Activated naive CD8-positive, alpha-beta T cell treated with anti-CD3 and anti-CD28 coated beads for 36 hours (primary cell): ENCODE measurements around the gene FMN2. TPM values are rescaled to one million over a fixed set of nuclear protein-coding genes. Genes with fewer than 3 reads are reported as not detected.

Source experiments
- DNase-seq: peaks from one replicate; pipeline ENCODE4 v3.0.0; 2021
- H3K27ac Mint-ChIP-seq: one replicate; pipeline ENCODE4 v1.8.0; 2022; ENCODE audit warnings: mild to moderate bottlenecking, moderate library complexity, mixed read lengths
- H3K27me3 Mint-ChIP-seq: one replicate; pipeline ENCODE4 v1.8.0; 2022; ENCODE audit warnings: mild to moderate bottlenecking, mixed read lengths
- H3K36me3 Mint-ChIP-seq: one replicate; pipeline ENCODE4 v1.8.0; 2021; ENCODE audit warnings: mild to moderate bottlenecking, mixed read lengths
- H3K4me1 Mint-ChIP-seq: one replicate; pipeline ENCODE4 v1.8.0; 2021; ENCODE audit warnings: mixed read lengths
- H3K4me3 Mint-ChIP-seq: one replicate; pipeline ENCODE4 v1.8.0; 2022; ENCODE audit warnings: mild to moderate bottlenecking, moderate library complexity, mixed read lengths
- H3K9me3 Mint-ChIP-seq: one replicate; pipeline ENCODE4 v1.8.0; 2022; ENCODE audit warnings: mixed read lengths
- total RNA-seq, 2 experiments: library from RNA; stranded (reverse); gene quantifications; one replicate each; pipeline ENCODE4 v1.2.3, GENCODE V29; 2021

Gene FMN2
- total RNA-seq, 2 experiments from 2014 or later, result not detected

DNA sequence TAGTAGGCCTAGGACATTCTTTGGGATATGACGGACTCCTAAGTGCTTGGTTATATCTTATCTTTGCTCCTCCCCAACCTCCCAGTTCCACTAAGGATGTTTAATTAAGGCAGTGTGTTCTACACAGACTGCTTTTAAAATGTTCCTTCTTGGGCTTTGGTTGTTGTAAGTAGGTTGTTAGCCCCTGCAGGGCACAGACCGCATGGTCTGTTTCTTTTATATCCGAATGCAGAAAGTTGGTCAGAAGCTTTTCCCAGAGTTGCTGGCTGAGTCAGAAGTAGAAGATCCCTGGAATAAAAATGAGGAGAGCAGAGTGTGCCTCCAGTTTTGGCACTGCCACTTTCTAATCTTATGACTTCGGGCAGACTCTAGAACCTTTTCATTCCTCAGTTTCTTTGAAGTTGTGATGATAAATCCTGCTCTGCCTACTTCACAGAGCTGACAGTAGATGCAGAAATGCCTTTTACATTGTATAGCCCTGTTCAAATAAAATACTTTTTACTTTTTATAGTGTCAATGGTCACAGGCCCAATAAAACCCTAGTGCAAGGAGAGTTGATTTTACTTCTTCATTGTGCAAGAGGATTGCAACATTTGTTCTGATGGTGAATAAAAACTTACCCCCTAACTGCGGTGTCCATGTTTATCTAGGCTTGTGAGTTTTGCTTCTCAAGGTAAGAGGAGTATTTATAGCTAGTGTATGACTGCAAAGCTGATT lies 18.4 kb downstream of the FMN2 start:
- H3K27me3 Mint-ChIP-seq, result peaks cover 3% of the 10 kb centered on the region
- no peak overlapping the region for H3K27ac Mint-ChIP-seq
- no peak for DNase-seq
- H3K36me3 Mint-ChIP-seq, result no peaks in the 10 kb centered on the region
- no peaks in the 10 kb centered on the region for H3K4me1 Mint-ChIP-seq
- no peaks in the 10 kb centered on the region for H3K9me3 Mint-ChIP-seq
- H3K4me3 Mint-ChIP-seq, result no peak overlapping the region

DNA sequence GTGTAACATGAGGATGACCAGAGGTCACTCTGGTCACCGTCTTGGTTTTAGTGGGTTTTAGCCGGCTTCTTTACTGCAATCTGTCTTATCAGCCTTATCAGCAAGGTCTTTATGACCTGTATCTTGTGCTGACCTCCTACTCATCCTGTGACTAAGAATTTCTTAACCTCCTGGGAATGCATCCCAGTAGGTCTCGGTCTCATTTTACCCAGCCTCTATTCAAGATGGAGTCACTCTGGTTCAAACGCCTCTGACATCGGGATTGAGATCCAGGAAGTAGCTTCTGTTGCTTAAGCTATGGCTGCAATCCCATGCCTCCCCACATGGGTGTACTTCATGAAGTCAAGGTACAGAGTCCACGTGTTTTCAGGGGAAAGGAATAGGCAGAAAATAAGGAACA lies 19.9 kb downstream of the FMN2 start:
- no peak for DNase-seq
- H3K4me1 Mint-ChIP-seq, result no peaks in the 10 kb centered on the region
- H3K4me3 Mint-ChIP-seq, result no peak overlapping the region
- no peaks in the 10 kb centered on the region for H3K9me3 Mint-ChIP-seq
- H3K27me3 Mint-ChIP-seq, result peaks cover 3% of the 10 kb centered on the region
- no peaks in the 10 kb centered on the region for H3K36me3 Mint-ChIP-seq
- H3K27ac Mint-ChIP-seq, result no peak overlapping the region

DNA sequence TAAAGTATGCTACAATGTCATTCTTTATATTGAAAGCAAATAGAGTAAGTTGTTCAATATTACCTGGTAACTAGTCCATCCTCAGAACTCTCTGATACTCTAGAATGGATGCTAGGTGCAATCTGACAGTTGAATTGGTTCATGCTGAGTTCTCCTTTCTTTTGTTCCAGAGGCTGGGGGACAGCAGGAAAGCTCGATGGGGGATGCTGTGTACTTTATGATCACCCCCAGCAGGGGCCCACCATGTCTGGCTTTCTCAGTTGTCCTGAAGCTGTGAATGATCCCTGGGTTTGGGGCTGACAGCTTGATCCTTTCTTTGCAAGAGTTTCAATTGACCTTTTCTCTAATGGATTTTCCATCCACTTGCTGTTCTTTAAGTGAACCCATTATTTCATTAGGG lies 22.5 kb downstream of the FMN2 start:
- H3K27me3 Mint-ChIP-seq, result no peaks in the 10 kb centered on the region
- no peaks in the 10 kb centered on the region for H3K9me3 Mint-ChIP-seq
- no peak overlapping the region for H3K4me3 Mint-ChIP-seq
- H3K27ac Mint-ChIP-seq, result no peak overlapping the region
- DNase-seq, result no peak
- no peaks in the 10 kb centered on the region for H3K36me3 Mint-ChIP-seq
- no peaks in the 10 kb centered on the region for H3K4me1 Mint-ChIP-seq

DNA sequence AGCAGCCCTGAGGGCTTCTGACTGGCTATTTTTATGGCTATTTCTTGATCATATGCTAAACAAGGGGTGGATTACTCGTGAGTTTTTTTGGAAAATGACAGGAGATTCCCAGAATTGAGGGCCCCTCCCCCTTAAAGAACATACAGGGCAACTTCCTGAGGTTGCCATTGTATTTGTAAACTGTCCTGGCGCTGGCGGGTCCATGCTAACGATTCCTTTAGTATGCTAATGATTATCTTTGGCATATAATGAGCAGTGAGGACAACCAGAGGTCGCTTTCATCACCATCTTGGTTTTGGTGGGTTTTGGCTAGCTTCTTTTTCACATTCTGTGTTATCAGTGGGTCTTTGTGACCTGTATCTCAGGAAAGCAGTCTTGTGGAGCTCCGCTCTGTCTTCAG lies 24.1 kb downstream of the FMN2 start:
- no peak overlapping the region for H3K27ac Mint-ChIP-seq
- no peaks in the 10 kb centered on the region for H3K36me3 Mint-ChIP-seq
- no peaks in the 10 kb centered on the region for H3K4me1 Mint-ChIP-seq
- no peak overlapping the region for H3K4me3 Mint-ChIP-seq
- H3K9me3 Mint-ChIP-seq, result no peaks in the 10 kb centered on the region
- H3K27me3 Mint-ChIP-seq, result no peaks in the 10 kb centered on the region
- DNase-seq, result no peak

DNA sequence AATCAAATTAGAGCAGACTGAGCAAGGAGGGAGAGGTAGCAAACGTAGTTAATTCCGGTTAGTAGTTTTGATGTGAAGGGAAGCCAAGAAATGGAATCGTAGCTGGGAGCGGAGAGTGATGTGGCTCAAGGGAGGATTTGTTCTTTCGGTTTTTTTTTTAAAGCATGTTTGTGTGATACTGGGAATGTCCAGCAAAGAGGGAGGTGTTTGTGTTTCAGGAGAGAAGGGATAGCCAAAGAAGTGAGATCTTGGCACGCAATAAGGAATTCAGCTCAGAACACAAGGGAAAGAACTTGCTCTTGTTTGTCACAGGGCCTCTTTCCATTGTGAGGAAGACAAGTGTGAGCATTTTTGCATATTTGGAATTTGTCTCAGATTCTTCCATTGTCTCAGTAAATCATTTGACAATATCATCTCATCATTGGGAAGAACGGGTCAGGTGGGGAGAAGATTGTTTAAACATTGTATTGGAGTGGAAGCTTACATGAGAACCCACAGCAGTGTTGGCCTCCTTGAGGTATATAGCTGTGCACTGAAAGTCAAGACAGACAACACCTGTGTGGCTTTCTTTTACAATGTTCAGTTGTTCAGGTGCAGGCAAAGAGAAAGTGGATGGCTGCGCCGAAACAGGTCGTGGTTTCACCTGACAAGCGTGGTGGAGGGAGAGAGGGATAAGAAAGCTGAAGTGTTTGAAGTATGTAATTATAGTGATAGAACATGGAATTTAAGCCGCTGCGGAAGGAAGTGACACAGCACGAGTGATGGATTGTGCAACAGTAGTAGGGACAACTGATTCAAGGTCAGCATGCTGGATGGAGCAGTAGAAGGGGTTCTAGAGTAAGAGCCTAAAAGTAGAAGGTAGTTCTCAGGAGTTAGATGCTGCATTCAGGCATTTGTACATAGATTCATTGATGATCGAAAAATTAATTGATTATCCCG lies 25.4 kb downstream of the FMN2 start:
- Mint-ChIP-seq H3K9me3 (no peaks in the 10 kb centered on the region), H3K4me1 (no peaks in the 10 kb centered on the region), H3K27ac (no peak overlapping the region), H3K36me3 (no peaks in the 10 kb centered on the region), H3K4me3 (no peak overlapping the region), H3K27me3 (no peaks in the 10 kb centered on the region)
- no peak for DNase-seq

DNA sequence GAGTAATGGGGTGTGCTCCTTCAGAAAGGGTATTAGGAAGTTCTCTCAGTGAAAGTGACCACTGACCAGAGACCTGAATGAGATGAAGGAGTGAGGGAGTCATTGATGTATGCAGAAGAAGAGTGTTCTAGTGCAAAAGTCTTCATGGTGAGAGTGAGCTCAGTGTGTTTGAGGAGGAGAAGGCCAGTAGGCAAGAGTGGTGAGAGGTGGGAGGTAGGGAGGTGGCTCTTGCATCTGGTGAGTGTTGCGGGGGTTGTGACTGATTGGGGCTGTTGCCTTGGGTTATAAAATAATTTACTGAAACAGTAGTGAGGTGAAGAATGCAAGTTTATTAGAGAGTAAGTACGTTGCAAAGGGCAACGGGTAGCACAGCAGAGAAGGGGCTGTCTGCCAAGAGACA lies 26.2 kb downstream of the FMN2 start:
- no peak overlapping the region for H3K4me3 Mint-ChIP-seq
- no peaks in the 10 kb centered on the region for H3K4me1 Mint-ChIP-seq
- no peak for DNase-seq
- no peaks in the 10 kb centered on the region for H3K9me3 Mint-ChIP-seq
- H3K27ac Mint-ChIP-seq, result no peak overlapping the region
- H3K36me3 Mint-ChIP-seq, result no peaks in the 10 kb centered on the region
- no peaks in the 10 kb centered on the region for H3K27me3 Mint-ChIP-seq

DNA sequence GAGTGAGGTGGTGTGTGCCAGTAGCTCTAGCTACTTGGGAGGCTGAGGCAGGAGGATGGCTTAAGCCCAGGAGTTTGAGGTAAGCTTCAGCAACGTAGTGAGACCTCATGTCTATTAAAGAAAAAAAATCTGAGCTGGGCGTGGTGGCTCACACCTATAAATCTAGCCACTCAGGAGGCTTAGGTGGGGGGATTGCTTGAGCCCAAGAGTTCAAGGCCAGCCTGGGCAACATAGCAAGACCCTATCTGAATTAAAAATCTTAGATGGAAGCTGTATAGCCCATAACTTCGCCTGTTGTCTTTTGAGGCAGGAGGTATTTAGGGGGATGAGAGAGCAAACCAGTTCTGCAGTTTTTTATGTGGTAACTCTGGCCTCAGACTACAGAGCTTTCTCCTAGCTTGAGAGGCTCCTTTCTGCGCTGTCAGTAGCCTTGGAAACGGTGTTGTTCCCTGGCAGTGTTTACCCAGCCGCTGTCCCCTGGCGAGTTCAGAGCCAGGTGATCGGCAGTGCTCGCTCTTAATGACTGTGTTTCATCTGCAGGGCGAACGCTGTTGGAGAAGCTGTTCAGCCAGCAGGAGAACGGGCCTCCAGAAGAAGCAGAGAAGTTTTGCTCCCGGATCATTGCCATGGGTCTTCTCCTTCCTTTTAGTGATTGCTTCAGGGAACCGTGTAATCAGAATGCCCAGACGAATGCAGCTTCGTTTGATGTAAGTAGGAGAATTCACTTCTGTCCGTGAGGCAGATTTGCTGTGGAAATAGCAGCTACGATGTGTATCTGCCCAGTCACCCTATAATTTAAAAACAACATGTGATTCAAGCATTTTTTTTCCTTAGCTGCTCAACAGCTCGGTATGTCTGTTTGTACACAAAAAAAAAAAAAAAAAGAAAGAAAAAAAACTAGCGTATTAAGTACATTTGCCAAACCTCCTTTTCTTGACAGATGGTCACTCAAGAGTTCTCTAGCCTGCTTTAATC lies 31.2 kb downstream of the FMN2 start:
- Mint-ChIP-seq H3K27ac (no peak overlapping the region), H3K9me3 (peaks cover 2% of the 10 kb centered on the region), H3K27me3 (peaks cover 3% of the 10 kb centered on the region), H3K4me1 (no peaks in the 10 kb centered on the region), H3K36me3 (no peaks in the 10 kb centered on the region), H3K4me3 (no peak overlapping the region)
- no peak for DNase-seq

DNA sequence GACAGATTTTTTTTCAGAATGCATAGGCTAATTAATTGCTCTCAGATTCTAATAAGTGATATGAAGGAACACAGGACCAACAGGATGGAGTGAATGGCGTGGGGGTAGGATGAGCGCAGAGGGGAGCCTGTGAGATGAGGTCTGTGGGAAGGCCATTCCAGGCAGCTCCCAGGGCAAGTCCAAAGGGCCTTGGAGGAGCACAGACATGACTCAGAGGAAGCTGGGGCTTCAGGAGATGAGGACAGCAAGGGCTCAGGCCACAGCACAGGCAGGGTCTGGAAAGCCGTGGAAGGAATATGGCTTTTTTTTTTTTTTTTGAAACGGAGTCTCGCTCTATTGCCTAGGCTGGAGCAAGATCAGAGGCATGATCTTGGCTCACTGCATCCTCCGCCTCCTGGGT lies 35.1 kb downstream of the FMN2 start:
- Mint-ChIP-seq H3K9me3 (peaks cover 2% of the 10 kb centered on the region), H3K27me3 (peaks cover 3% of the 10 kb centered on the region), H3K36me3 (no peaks in the 10 kb centered on the region), H3K4me3 (no peak overlapping the region), H3K27ac (no peak overlapping the region), H3K4me1 (no peaks in the 10 kb centered on the region)
- DNase-seq, result no peak

DNA sequence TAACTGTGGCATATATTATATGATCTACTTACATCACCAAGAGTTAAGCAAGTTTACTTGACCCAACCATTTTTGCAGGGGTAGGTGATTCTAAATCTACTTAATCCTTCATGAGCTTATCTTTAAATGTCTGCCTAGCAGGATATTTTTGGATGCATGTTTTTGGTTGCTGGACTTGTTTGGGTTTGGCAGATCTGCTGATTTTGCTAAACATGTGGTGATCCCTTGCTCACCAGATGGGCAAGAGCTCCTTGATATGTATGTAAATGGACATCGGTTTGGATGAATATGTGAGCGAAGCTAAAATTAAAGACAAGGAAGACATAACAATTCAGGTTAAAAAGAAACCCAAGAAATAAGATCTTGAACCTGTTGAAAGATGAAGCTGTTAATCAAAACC lies 36.7 kb downstream of the FMN2 start:
- Mint-ChIP-seq H3K27me3 (peaks cover 3% of the 10 kb centered on the region), H3K9me3 (peaks cover 2% of the 10 kb centered on the region), H3K4me1 (no peaks in the 10 kb centered on the region), H3K27ac (no peak overlapping the region), H3K4me3 (no peak overlapping the region), H3K36me3 (no peaks in the 10 kb centered on the region)
- no peak for DNase-seq

DNA sequence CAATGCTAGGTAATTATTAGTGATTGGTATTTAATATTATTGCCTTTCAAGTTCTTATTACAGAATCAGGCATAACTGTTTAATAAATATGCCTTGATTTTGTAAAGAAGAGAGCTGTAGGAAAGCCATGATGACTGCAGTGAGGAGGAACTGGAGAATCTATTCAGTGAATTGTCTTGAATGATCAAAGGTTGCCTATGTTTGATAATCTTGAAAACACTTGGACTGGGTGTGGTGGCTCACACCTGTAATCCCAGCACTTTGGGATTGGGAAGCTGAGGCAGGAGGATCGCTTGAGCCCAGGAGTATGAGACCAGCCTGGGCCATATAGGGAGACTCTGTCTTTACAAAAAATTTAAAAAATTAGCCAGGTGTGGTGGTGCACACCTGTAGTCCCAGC lies 42.4 kb downstream of the FMN2 start:
- no peak for DNase-seq
- peaks cover 8% of the 10 kb centered on the region for H3K27me3 Mint-ChIP-seq
- no peak overlapping the region for H3K27ac Mint-ChIP-seq
- H3K4me1 Mint-ChIP-seq, result no peaks in the 10 kb centered on the region
- H3K4me3 Mint-ChIP-seq, result no peak overlapping the region
- H3K9me3 Mint-ChIP-seq, result no peaks in the 10 kb centered on the region
- H3K36me3 Mint-ChIP-seq, result no peaks in the 10 kb centered on the region

DNA sequence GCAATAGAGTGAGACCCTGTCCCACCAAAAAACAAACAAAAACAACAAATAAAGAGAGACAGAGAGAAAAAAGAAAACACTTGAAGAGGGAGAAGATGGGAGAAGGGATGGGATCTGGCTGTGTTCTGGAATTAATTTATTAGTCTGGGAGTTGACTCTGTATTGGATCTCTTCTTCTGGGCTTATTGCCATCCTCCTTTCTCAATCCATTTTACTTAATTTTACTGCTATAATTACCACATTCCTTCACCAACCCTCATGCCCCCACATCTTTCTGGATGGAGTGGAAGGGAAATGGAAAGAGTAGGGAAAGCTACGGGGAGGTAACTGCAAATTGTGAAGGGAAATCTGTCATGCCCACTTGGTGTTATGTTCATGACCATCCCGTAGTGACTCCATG lies 42.9 kb downstream of the FMN2 start:
- no peak for DNase-seq
- no peak overlapping the region for H3K27ac Mint-ChIP-seq
- no peaks in the 10 kb centered on the region for H3K4me1 Mint-ChIP-seq
- no peak overlapping the region for H3K4me3 Mint-ChIP-seq
- peaks cover 8% of the 10 kb centered on the region for H3K27me3 Mint-ChIP-seq
- no peaks in the 10 kb centered on the region for H3K36me3 Mint-ChIP-seq
- H3K9me3 Mint-ChIP-seq, result no peaks in the 10 kb centered on the region

DNA sequence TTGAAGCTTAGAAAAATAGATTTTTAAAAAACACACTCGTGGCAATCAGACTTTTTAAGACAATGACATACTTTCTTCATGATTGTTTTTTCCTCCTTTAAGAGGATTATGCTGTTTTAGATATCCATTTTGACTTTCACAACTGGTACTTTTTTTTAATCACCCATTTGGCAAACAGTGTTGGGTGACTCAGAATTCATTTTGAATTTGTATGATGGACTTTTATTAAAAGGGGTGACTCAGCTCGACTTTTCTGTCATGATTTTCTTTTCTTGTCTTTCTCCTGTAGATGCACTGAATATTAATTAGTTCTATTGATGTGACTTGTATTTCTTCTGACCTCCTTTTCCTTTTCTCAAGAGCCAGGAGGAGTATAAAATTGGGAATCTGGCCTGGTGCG lies 44.7 kb downstream of the FMN2 start:
- Mint-ChIP-seq H3K9me3 (no peaks in the 10 kb centered on the region), H3K4me3 (no peak overlapping the region), H3K36me3 (no peaks in the 10 kb centered on the region), H3K27ac (no peak overlapping the region), H3K4me1 (no peaks in the 10 kb centered on the region), H3K27me3 (peaks cover 8% of the 10 kb centered on the region)
- no peak for DNase-seq

DNA sequence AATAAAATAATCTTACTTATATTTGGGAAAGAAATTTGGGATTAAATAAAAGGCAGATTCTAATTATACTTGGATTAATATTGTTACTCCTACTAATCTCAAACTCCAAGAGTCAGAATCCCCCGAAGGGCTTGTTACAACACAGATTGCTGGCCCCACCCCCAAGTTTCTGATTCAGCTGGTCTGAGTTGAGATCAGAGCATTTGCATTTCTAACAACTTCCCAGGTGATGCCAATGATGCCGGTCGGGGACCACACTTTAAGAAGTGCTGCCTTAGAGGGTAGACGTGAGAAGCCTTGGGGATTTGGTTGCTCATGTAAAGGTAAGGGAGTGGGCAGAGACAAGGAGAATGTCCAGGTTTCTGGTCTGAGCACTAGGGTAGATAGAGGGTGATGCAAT lies 47.2 kb downstream of the FMN2 start:
- Mint-ChIP-seq H3K4me3 (no peak overlapping the region), H3K9me3 (no peaks in the 10 kb centered on the region), H3K27ac (no peak overlapping the region), H3K36me3 (no peaks in the 10 kb centered on the region), H3K4me1 (no peaks in the 10 kb centered on the region), H3K27me3 (peaks cover 8% of the 10 kb centered on the region)
- DNase-seq, result no peak

DNA sequence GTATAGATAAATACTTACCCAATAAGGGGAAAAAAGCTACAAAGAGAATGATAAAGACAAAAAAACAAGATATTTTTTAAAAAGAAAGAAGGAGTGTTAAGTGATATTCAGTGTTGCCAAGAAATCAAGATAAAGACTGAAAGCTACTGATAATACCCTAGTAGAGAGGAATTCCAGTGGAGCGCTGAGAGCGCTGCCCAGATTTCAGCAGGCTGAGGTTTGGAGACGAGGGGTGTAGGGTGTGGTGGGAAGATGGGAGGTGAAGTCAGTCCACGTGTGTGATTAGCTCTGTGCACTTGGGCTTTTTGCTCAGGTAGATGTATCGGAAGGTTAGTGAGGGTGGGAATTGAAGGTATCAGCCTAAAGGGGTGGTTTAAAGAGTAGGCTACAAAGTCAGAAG lies 47.8 kb downstream of the FMN2 start:
- no peaks in the 10 kb centered on the region for H3K9me3 Mint-ChIP-seq
- H3K27ac Mint-ChIP-seq, result no peak overlapping the region
- H3K4me1 Mint-ChIP-seq, result no peaks in the 10 kb centered on the region
- no peak for DNase-seq
- no peak overlapping the region for H3K4me3 Mint-ChIP-seq
- no peaks in the 10 kb centered on the region for H3K36me3 Mint-ChIP-seq
- peaks cover 8% of the 10 kb centered on the region for H3K27me3 Mint-ChIP-seq

DNA sequence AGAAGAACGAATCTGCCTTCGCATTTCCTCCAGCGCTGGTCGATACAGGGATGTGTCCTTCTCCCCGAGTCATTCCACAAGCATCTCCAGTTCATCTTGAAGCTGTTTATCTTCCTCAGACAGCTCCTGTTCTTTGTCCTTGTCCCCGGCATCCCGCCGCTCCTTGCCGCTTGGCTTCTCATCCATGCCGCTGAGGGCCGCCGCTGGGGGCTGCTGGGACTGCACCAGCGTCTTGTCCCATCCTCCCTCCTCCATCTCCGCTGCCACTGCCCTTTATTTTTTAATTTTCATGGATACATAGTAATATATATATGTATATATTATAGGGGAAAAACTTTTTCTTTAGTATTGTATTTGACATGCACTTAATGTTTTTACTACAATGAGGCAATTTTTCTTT lies 53.4 kb downstream of the FMN2 start:
- no peaks in the 10 kb centered on the region for H3K36me3 Mint-ChIP-seq
- H3K9me3 Mint-ChIP-seq, result no peaks in the 10 kb centered on the region
- H3K4me3 Mint-ChIP-seq, result no peak overlapping the region
- DNase-seq, result no peak
- H3K4me1 Mint-ChIP-seq, result no peaks in the 10 kb centered on the region
- H3K27ac Mint-ChIP-seq, result no peak overlapping the region
- H3K27me3 Mint-ChIP-seq, result peaks cover 6% of the 10 kb centered on the region
